Testis (tissue), 2 donors: ENCODE measurements around the gene TTLL9.

Experiments
- CTCF ChIP-seq, 3 experiments: fragments of 450-650 bp in 2 of 3; fragments of 200-600 bp in 1 of 3; sonication (generic) in 1 of 3; IDR thresholded peaks; one replicate each; pipeline ENCODE4 v1.5.1; 2016 to 2019; ENCODE audit warnings: antibody characterized with exemption in 3 of 3, mild to moderate bottlenecking in 2 of 3, moderate library complexity in 1 of 3
- POLR2A ChIP-seq: fragments of 450-650 bp; IDR thresholded peaks from one replicate; pipeline ENCODE4 v1.6.1; 2017; ENCODE audit warnings: antibody characterized with exemption, mild to moderate bottlenecking, moderate library complexity

GRCh38 chr20:31823360-31824124, 46.9 kb upstream of the TTLL9 start:
- TF ChIP-seq CTCF (IDR thresholded peaks at IDR 0.05) (no peak), POLR2A (no peak)
